Heart left ventricle (tissue), 13 donors: Measurements from ENCODE around the gene TRAM2.

Source experiments
- CTCF ChIP-seq, 12 donors: fragments of 200-600 bp; sonication (generic) in 4 of 12; IDR thresholded peaks; one replicate each; pipeline versions ENCODE4 v1.5.0 to v1.8.0; 2018 to 2022; ENCODE audit warnings: antibody characterized with exemption in 12 of 12, mild to moderate bottlenecking in 5 of 12
- POLR2A ChIP-seq, 2 donors: fragments of 450-650 bp; IDR thresholded peaks; one replicate each; pipeline ENCODE4 v1.6.1; 2017; ENCODE audit warnings: antibody characterized with exemption in 2 of 2, mild to moderate bottlenecking in 2 of 2, moderate library complexity in 2 of 2
- donor health status: ischemic (EF 13 %, LVEDD 7.1; RV severe dilation, severe dysfunction).
- donor health status: DM: no; HTN: yes; CAD: no.
- donor health status: DM: no; HTN: no; CAD: no.
- donor health status: ischemic (EF 25% LVEDD 6.9; RV normal size, moderate dysfunction).
- donor health status: ischemic (EF 25% LVEDD 5.7; RV mildly dilated, moderate dysfunction).
- donor health status: ischemic (EF 35%, LVEDD 5.7; RV mildly dilated, moderate dysfunction).
- donor health status: nonischemic (EF 11% LVEDD 7.7; RV severe dilation, severe dysfunction).
- donor health status: DM: yes; HTN: yes; CAD: no.
- donor health status: PGD.
- donor health status: ischemic (EF 29% LVEDD 5.4; RV normal size, mild dysfunction).
- donor health status: nonischemic (EF 23%, LVEDD 6.1; RV moderate dilation, normal function).

DNA sequence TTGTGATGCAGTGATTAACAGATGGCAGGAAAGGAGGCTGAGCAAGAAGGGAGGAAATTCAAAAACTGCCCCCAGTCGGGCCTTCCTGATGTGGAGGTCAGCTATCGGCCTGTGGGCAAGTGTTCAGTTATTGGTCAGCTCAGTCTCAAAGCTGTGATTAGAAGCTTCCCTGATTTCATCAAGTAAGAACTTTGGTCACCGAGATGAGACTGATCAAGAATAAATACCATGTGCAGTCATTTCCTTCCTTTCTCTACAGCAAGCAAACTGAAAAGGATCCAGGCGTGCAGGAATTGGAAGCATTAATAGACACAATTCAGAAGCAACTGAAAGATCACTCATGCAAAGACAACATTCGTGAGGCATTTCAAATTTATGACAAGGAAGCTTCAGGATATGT, 87.0 kb downstream of the TRAM2 start:
- TF ChIP-seq CTCF (IDR thresholded peaks at IDR 0.05) (no peak), POLR2A (IDR thresholded peaks at IDR 0.05) (no peak)
